HepG2 (cell line): ENCODE results near the gene TMEM14B. TPM values are rescaled to one million over a fixed set of nuclear protein-coding genes. Genes with fewer than 3 reads are reported as not detected.
A peak's percentile ranks its signal among the peaks of the same experiment; 100 is the strongest.

Source experiments
- ATF4 ChIP-seq, 2 experiments: fragments of 450-650 bp in 1 of 2; sonication (generic) in 1 of 2; formaldehyde crosslinking; IDR thresholded peaks; 2 replicates each; pipeline versions ENCODE4 v1.5.0 to v1.8.0; 2020 to 2022; ENCODE audit warnings: mild to moderate bottlenecking in 1 of 2, missing genetic modification reagents in 1 of 2
- GRHL1 ChIP-seq: sonication (generic); formaldehyde crosslinking; conservative IDR thresholded peaks from 2 replicates; pipeline ENCODE4 v1.8.0; 2022; ENCODE audit warnings: missing genetic modification reagents
- HDAC1 ChIP-seq: sonication (generic); formaldehyde crosslinking; IDR thresholded peaks from 2 replicates; pipeline ENCODE4 v1.5.1; 2020; ENCODE audit warnings: mild to moderate bottlenecking, missing genetic modification reagents
- NKX3-1 ChIP-seq: sonication (generic); formaldehyde crosslinking; IDR thresholded peaks from 2 replicates; pipeline ENCODE4 v1.5.0; 2020; ENCODE audit warnings: missing genetic modification reagents
- TRIM24 ChIP-seq: sonication (generic); formaldehyde crosslinking; IDR thresholded peaks from 2 replicates; pipeline ENCODE4 v1.8.0; 2022; ENCODE audit warnings: mild to moderate bottlenecking, missing genetic modification reagents
- ZBTB8A ChIP-seq: sonication (generic); formaldehyde crosslinking; IDR thresholded peaks from 2 replicates; pipeline ENCODE4 v1.4.0; 2020; ENCODE audit warnings: mild to moderate bottlenecking, low read depth, missing genetic modification reagents, borderline replicate concordance
- ZNF275 ChIP-seq: sonication (generic); formaldehyde crosslinking; IDR thresholded peaks from 2 replicates; pipeline ENCODE4 v1.8.0; 2022; ENCODE audit warnings: missing genetic modification reagents, mild to moderate bottlenecking, inconsistent platforms, borderline replicate concordance
- ZNF549 ChIP-seq: sonication (generic); formaldehyde crosslinking; IDR thresholded peaks from 2 replicates; pipeline ENCODE4 v1.5.0; 2020; ENCODE audit warnings: missing genetic modification reagents
- ZNF574 ChIP-seq: sonication (generic); formaldehyde crosslinking; IDR thresholded peaks from 2 replicates; pipeline ENCODE4 v1.4.0; 2020; ENCODE audit warnings: missing genetic modification reagents
- polyA plus RNA-seq, 8 experiments: library from polyadenylated mRNA; depleted of rRNA in 3 of 8; stranded (reverse) in 7 of 8; unstranded in 1 of 8; fragments of >200 nt; fragmentation: Illumina TruSeq in 4 of 8; extraction: Trizol in 4 of 8; gene quantifications; 2 replicates each; pipeline versions ENCODE4 v1.2.1 to v1.2.3, GENCODE V29; 2011 to 2016; ENCODE audit warnings: low read depth in 4 of 8, missing spikeins in 1 of 8, mixed read lengths in 1 of 8; ENCODE audit not compliant: insufficient read depth in 1 of 8
- total RNA-seq, 5 experiments: library from RNA; depleted of rRNA; stranded (reverse); fragments of >200 nt; fragmentation: Illumina TruSeq; extraction: Trizol; gene quantifications; 2 replicates each; pipeline ENCODE4 v1.2.3, GENCODE V29; 2016; ENCODE audit warnings: low read depth in 1 of 5
- TF ChIP-seq, protein P1 (sequence below): sonication (generic); formaldehyde crosslinking; IDR thresholded peaks from 2 replicates; pipeline ENCODE4 v1.5.0; 2020; ENCODE audit warnings: mild to moderate bottlenecking, missing genetic modification reagents
- TF ChIP-seq, protein P2 (sequence below): sonication (generic); formaldehyde crosslinking; IDR thresholded peaks from 2 replicates; pipeline ENCODE4 v1.9.0; 2021; ENCODE audit warnings: mild to moderate bottlenecking, missing genetic modification reagents

The TMEM14B gene
- total and polyA plus RNA-seq, 2 of the 13 experiments (the other 11 are each of a cell fraction or from before 2014, with no cell fraction given), result 133 to 200 TPM

DNA sequence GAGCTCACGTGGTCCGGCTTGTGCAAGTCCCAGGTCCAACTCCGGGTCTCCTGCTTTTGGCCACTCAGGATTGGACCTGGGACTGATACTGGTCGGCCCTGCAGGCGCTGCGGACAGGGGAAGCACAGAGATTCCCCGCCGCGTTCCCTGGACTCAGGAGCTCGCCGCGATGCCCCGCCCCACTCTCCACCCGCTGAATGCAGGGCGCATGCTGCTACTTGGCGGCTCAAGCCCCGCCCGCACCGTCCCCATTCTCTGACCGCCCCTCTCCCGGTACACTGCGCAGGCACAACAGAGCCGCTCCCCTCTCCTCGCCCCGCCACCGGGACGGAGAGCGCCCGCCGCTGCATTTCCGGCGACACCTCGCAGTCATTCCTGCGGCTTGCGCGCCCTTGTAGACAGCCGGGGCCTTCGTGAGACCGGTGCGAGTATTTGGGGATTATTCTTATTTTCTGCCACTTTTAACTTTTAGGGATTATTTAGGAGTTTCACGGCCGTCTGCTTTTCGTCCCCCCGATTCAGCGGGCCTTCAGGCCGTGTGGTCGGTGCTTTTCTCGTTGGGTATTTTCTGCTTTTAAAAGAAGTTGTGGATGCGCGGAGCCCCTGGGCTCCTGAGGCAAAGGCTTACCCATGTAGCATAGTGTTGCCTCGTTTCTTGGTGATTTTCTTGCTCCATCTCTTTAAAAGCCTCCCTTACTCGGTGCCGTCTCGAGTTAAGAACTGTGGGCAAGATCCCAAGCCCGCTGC is 24.6 kb upstream of the TMEM14B start, which contains the start of gene TMEM14C (continued):
- peak in 1 of 2 experiments; percentile 82; a peak in 2 of 4 replicates for TF ChIP-seq ATF4 (CRISPR knock-in tag; IDR thresholded peaks at IDR 0.05)
- peak; percentile 92 for TF ChIP-seq HDAC1
- TF ChIP-seq ZNF574, result peak; percentile 90
- peak; percentile 78; the same call in 1 of the 2 replicates for TF ChIP-seq ZNF275
- no peak; the same call in 1 of the 2 replicates for TF ChIP-seq ZNF549
- no peak for TF ChIP-seq GRHL1
- no peak for TF ChIP-seq TRIM24 (CRISPR knock-in tag)
- TF ChIP-seq NKX3-1, result no peak; the same call in 1 of the 2 replicates
- TF ChIP-seq, protein P1, sequence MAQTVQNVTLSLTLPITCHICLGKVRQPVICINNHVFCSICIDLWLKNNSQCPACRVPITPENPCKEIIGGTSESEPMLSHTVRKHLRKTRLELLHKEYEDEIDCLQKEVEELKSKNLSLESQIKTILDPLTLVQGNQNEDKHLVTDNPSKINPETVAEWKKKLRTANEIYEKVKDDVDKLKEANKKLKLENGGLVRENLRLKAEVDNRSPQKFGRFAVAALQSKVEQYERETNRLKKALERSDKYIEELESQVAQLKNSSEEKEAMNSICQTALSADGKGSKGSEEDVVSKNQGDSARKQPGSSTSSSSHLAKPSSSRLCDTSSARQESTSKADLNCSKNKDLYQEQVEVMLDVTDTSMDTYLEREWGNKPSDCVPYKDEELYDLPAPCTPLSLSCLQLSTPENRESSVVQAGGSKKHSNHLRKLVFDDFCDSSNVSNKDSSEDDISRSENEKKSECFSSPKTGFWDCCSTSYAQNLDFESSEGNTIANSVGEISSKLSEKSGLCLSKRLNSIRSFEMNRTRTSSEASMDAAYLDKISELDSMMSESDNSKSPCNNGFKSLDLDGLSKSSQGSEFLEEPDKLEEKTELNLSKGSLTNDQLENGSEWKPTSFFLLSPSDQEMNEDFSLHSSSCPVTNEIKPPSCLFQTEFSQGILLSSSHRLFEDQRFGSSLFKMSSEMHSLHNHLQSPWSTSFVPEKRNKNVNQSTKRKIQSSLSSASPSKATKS, result 0 out of 2 replicates have a peak, but pooled peaks have one; percentile 81
- TF ChIP-seq, protein P2, sequence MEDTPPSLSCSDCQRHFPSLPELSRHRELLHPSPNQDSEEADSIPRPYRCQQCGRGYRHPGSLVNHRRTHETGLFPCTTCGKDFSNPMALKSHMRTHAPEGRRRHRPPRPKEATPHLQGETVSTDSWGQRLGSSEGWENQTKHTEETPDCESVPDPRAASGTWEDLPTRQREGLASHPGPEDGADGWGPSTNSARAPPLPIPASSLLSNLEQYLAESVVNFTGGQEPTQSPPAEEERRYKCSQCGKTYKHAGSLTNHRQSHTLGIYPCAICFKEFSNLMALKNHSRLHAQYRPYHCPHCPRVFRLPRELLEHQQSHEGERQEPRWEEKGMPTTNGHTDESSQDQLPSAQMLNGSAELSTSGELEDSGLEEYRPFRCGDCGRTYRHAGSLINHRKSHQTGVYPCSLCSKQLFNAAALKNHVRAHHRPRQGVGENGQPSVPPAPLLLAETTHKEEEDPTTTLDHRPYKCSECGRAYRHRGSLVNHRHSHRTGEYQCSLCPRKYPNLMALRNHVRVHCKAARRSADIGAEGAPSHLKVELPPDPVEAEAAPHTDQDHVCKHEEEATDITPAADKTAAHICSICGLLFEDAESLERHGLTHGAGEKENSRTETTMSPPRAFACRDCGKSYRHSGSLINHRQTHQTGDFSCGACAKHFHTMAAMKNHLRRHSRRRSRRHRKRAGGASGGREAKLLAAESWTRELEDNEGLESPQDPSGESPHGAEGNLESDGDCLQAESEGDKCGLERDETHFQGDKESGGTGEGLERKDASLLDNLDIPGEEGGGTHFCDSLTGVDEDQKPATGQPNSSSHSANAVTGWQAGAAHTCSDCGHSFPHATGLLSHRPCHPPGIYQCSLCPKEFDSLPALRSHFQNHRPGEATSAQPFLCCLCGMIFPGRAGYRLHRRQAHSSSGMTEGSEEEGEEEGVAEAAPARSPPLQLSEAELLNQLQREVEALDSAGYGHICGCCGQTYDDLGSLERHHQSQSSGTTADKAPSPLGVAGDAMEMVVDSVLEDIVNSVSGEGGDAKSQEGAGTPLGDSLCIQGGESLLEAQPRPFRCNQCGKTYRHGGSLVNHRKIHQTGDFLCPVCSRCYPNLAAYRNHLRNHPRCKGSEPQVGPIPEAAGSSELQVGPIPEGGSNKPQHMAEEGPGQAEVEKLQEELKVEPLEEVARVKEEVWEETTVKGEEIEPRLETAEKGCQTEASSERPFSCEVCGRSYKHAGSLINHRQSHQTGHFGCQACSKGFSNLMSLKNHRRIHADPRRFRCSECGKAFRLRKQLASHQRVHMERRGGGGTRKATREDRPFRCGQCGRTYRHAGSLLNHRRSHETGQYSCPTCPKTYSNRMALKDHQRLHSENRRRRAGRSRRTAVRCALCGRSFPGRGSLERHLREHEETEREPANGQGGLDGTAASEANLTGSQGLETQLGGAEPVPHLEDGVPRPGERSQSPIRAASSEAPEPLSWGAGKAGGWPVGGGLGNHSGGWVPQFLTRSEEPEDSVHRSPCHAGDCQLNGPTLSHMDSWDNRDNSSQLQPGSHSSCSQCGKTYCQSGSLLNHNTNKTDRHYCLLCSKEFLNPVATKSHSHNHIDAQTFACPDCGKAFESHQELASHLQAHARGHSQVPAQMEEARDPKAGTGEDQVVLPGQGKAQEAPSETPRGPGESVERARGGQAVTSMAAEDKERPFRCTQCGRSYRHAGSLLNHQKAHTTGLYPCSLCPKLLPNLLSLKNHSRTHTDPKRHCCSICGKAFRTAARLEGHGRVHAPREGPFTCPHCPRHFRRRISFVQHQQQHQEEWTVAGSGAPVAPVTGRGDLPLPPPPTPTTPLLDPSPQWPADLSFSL, result no peak; the same call in 1 of the 2 replicates
- peak; percentile 88; the same call in 1 of the 2 replicates for TF ChIP-seq ZBTB8A (CRISPR knock-in tag)
